DMS53 (cell line): ENCODE data around the gene NACAD.
"Not testable (repeated sequence)": the region's sequence is repeated elsewhere in the genome, so short reads cannot be mapped to it uniquely, and the experiment has no call there.

Experiments used
- DNase-seq: peaks from one replicate; lab custom pipeline; 2025; lab: John Stamatoyannopoulos, UW

Gene NACAD

GRCh38 chr7:45114257-45114656, 25.5 kb upstream of the NACAD start:
- not testable (repeated sequence) for DNase-seq

DNA sequence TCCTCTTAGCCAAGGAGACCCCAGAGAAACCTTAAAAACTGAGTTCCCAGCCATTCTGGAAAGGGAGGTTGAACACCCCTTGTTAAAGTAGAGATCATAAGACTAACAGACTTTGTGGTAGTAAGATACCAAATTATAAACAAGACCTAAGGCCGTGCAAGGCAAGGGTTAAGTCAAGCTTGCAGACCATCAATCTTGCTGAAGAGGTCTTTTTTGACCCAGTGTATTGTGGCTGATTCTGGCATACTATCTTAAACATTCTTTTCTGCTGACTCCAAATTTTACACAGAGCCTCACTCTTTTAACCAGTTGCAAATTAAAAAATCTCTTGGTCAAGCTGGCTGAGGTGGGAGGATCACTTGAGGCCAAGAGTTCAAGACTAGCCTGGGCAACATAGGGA, 23.9 kb upstream of the NACAD start:
- no peak for DNase-seq

DNA sequence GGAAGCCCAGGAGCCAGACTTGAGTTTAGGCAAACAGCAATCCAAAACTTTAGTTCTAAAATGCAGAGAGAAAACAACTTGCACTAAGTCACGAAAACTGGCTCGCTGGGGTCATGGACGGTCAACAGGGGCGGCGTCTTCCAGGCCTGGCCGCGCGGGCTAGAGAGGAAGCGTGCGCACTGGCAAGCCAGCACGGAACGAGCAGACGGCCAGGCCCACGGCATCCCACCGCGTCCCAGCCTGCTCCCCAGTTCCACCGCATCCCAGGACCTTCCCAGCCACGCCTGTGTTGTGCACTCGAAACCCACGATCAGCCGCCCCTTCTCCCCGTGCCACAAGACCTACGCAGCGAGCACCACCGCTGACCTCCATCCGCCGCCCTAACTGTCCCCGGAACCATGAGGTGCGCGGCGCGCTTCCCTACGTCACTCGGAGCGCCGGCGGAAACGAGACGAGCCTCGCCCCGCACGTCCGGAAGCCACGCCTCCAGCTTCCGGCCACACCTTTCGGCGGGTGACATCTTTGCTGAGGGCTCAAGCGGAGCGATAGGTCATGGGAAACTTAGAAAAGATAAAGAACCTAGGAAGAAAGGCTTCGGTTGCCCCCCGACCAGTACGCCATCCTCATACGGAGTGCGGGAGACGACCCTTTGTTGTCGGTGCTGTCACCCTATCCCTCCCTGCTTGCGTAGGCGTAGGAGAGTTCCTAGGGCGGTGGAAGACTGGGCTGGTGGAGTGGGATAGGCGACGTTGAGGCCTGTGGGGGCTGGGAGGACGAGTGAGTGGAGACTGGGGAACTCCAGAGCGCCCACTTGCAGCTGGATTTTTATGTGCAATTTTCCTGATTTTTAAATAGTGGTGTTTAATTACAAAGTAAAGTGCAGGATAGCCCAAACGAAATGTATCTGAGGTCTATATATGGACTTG, 22.8 kb upstream of the NACAD start, which contains the start of gene TBRG4:
Gene TBRG4 (minus strand): TSS at position 400 of the 926 bp plus-strand sequence. CDS start 2,460 bp downstream, outside the sequence.
- DNase-seq, result peak; percentile 99

DNA sequence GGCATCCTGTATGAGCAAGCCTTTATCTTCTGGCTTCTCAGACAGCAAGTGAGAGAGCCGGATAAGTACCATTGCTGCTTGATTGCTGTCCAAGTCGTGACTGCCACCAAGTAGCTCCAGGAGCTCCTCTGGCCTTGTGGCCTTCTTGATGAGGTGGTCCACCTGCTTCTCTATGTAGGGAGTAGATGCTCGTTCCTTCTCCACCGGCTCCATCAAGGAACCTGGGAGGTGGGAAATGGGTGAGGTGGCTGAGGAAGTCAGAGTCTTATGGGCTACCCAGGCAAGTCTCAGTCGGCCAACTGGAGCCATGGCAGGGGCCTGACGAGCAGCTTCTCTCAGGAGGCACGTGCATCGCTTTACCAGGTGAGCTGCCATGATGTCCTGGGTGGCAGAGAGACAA, 20.1 kb upstream of the NACAD start:
- no peak for DNase-seq

GRCh38 chr7:45107356-45107755, 18.6 kb upstream of the NACAD start:
- no peak for DNase-seq

DNA sequence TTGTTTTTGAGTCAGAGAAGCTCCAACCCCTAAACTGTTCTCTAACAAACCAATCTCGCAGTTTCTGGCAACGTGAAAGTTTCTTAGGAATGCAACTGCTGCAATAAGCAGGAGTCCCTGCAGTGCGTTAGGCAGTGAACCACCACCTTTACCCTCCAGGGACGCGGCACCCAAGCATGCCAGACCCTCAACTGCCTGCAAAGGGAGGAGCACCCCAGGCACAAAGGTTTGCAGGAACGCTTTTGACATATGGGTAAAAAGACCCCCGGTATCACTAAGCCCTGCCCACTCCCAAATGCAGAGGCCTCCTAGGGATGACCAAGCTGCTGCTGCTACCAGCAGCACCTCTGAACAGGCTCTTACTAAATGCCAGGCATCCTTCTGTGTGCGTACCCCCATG, 18.1 kb upstream of the NACAD start:
- no peak for DNase-seq

GRCh38 chr7:45105588-45106188, 16.9 kb upstream of the NACAD start:
- DNase-seq, result no peak

- no peak for DNase-seq
Measured at GRCh38 chr7:45104844-45105587, 16.2 kb upstream of the NACAD start.

GRCh38 chr7:45103958-45104843, 15.4 kb upstream of the NACAD start:
- DNase-seq, result no peak

DNA sequence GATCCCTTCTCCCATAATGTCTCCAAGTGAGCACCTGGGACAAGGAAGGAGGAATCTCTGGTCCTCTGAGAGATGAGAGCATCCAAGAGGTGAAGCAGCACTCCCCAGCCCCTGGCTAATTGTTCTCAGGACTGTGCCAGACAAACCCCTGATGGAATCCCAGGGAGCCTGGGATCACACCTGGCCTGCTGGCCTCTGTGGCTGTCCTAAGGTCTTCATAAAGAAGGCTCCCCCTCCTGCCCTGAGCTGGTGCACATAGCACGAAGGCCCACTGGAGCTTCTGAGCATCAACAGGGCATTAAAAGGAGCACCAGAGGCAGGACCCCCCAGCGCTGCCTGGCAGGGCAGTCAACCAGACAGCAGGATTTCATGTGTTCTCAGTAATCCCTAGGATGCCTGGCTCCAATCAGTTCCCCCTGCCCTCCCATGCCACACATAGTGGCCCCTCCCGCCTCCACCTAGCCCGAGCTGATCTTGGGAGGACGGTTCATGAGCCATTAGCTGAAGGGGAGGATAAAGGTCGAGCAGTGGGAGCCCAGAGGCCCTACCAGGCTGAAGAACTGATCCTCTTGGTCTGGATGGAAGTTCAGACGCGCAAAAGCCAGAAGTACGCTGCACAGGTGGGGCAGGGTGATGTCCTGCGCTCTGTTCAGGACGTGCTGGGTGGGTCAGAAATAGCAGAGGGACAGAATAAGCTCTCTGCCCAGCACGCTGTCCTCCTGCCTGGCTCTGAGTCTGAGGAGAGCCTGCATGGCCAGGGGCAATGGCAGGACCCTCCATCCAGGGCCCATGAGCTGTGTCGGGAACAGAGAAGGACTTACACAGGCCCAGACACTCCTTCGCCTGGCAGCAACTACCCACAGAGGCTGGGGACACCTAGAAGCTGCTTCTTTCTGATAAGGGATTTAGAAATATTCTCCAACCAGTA, 14.3 kb upstream of the NACAD start:
- DNase-seq, result no peak

DNA sequence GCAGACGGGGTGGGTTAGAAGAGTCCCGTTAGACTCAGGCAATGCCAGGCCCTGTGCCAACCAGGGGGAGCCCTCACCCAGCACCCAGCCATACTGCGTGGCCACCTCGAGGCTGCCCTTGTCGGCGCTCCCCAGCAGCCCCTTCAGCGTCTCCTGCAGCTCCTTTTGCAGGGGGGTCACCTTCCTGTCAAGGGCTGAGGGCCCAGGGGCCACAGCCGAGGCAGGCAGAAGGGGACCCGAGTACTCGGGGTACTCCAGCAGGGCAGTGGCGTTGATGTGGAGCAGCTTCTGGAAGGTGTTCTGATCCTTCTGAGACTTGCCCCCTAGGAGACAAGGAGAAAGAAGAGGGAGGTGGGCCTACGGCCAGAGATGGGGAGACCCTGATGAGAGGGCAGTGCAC, 13.0 kb upstream of the NACAD start:
- DNase-seq, result no peak

- no peak for DNase-seq
Measured at GRCh38 chr7:45100761-45101480, 12.2 kb upstream of the NACAD start.

DNA sequence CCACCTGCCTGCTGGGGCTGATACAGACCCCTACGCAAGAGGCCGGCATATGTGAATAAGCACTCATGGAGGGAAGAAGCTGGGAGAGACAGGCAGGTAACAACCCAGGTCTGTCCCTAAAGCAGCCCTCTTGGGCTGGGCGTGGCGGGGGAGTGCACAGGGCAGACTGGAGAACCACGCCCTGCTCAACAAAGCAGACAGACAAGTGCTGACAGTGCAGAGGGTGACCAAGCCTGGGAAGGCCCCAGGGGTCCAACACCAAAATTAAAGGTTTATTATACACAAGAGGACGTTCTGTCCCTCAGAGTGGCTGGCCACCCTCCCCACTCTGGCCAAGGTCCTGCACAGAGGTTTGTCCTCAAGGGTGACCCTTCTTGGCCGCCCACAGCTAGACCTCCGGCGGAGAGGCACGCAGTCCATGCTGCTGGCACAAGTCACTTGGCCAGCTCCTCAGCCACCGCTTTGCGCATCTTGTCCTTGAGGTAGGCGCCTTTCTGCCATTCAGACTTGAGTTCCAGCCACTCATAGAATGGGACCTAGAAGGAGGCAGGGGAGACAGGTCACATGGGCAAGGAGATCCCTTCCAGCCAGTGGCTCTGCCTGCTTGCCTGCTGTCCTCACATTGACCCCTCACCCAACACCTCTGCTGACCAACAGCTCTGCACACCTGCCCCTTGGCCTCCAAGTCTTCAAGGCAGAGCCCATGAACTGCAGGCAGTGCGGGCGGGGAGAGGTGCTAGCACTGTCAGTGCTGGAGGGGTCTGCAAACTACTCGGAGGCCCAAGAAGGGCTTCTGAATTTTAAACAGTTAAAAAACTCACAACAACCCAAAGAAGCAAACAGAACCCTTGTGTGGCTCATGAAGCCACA, 11.4 kb upstream of the NACAD start:
- DNase-seq, result no peak

GRCh38 chr7:45098983-45099839, 10.4 kb upstream of the NACAD start:
- DNase-seq, result peak; percentile 18

DNA sequence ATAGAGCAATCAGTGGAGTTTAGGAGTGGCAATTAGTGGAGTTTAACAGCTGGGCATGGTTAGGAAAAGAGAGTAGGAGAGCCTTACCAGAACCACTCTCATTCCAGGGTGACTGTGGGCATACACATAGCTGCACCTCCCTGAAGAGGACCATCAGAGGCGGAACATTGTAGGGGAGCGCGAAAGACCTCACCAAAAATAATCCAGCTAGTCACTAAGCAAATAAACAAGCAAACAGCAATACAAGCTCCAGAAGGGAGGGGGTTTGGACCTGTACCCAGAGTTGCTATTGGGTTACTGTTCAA, 4.1 kb upstream of the NACAD start:
- DNase-seq, result no peak

- no peak for DNase-seq
Measured at GRCh38 chr7:45092100-45092930, 3.5 kb upstream of the NACAD start.

DNA sequence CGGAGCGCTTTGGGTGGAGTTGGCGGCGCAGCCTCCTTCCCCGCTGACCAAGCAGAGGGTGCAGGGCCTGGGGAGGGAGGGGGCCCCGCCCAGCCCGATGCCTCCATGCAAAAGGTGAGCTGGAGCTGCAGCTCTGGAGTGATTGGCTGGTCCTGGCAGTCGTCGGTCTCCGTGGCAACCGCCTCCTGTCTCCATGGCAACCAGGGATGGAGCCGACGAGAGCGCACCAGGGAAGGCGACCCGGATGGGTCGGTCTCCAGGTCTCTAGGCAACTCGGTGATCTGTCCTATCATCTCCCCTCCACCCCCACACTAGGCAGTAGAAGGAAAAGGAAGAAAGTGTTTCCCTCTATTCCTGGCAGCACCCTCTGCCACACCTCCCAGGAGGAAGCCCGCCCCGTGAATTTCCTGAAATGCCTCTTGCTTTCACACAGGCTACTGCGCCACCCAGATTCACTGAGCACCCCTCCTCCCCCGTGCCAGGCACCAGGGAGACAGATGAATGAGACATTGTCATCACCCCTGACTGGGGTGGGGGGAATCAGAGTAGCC, 647 bp upstream of the NACAD start:
- peak; percentile 91 for DNase-seq
